Naive B cell (primary cell): Measurements from ENCODE around the gene LYPD6. TPM values are rescaled to one million over a fixed set of nuclear protein-coding genes. Genes with fewer than 3 reads are reported as not detected.
"Not testable (repeated sequence)": the region's sequence is repeated elsewhere in the genome, so short reads cannot be mapped to it uniquely, and the experiment has no call there.

Experiments
- ATAC-seq, 2 donors: fragments of 150-1000 bp; cut with Tn5 transposase; 2 replicates each; pipeline ENCODE4 v1.10.0; 2021; ENCODE audit warnings: low read depth in 2 of 2, mild to moderate bottlenecking in 2 of 2, moderate library complexity in 2 of 2
- DNase-seq: peaks from one replicate; pipeline ENCODE4 v3.0.0; 2022
- H3K27ac Mint-ChIP-seq, 6 donors: one replicate each; pipeline ENCODE4 v1.8.0; 2020 to 2022; ENCODE audit warnings: mild to moderate bottlenecking in 6 of 6, mixed read lengths in 6 of 6, moderate library complexity in 5 of 6, inconsistent platforms in 2 of 6
- H3K27me3 Mint-ChIP-seq, 3 donors: one replicate each; pipeline ENCODE4 v1.8.0; 2021 to 2022; ENCODE audit warnings: mixed read lengths in 3 of 3, mild to moderate bottlenecking in 1 of 3
- H3K36me3 Mint-ChIP-seq, 2 donors: one replicate each; pipeline ENCODE4 v1.8.0; 2020 to 2022; ENCODE audit warnings: mixed read lengths in 2 of 2, inconsistent platforms in 1 of 2, mild to moderate bottlenecking in 1 of 2
- H3K4me1 Mint-ChIP-seq, 3 donors: one replicate each; pipeline ENCODE4 v1.8.0; 2020 to 2022; ENCODE audit warnings: mixed read lengths in 3 of 3, inconsistent platforms in 1 of 3, mild to moderate bottlenecking in 1 of 3, moderate library complexity in 1 of 3
- H3K4me3 Mint-ChIP-seq, 8 donors: one replicate each; pipeline ENCODE4 v1.8.0; 2020 to 2022; ENCODE audit warnings: mild to moderate bottlenecking in 8 of 8, mixed read lengths in 8 of 8, moderate library complexity in 8 of 8, inconsistent platforms in 2 of 8
- H3K9me3 Mint-ChIP-seq, 7 donors: one replicate each; pipeline ENCODE4 v1.8.0; 2020 to 2022; ENCODE audit warnings: mixed read lengths in 7 of 7, mild to moderate bottlenecking in 5 of 7, inconsistent platforms in 2 of 7, moderate library complexity in 1 of 7
- polyA plus RNA-seq, 6 donors: library from polyadenylated mRNA; unstranded; fragments of 300-500 nt; fragmentation: Illumina TruSeq; gene quantifications; one replicate each; pipeline ENCODE4 v1.2.3, GENCODE V29; 2021; ENCODE audit warnings: low read depth in 6 of 6

LYPD6 gene
- polyA plus RNA-seq = not detected

GRCh38 chr2:149330127-149331022, at the start of gene LYPD6:
LYPD6 (plus strand) TSS chr2:149330587; CDS start chr2:149437709, 107,122 bp downstream.
- Mint-ChIP-seq H3K4me3 (peak within 1 kb of the TSS; percentile 33 to 87 (median 60)), H3K9me3 (peaks cover 0 to 11% (median 2%) of the 10 kb centered on the region in 7 donors), H3K36me3 (peaks cover 4 to 7% of the 10 kb centered on the region in 2 donors), H3K27ac (peak within 1 kb of the TSS in 2 of 6 donors; percentile 61 to 74), H3K4me1 (peaks cover 11 to 17% (median 13%) of the 10 kb centered on the region in 3 donors), H3K27me3 (peaks cover 42 to 74% (median 67%) of the 10 kb centered on the region in 3 donors)
- no peak for ATAC-seq
- DNase-seq = no peak

- Mint-ChIP-seq H3K27me3 (peaks cover 0 to 4% (median 0%) of the 10 kb centered on the region in 3 donors), H3K4me1 (no peaks in the 10 kb centered on the region), H3K27ac (no peak overlapping the region), H3K4me3 (no peak overlapping the region), H3K9me3 (peaks cover 0 to 4% (median 1%) of the 10 kb centered on the region in 7 donors), H3K36me3 (no peaks in the 10 kb centered on the region)
- ATAC-seq (no peak), DNase-seq (no peak)
Observed at GRCh38 chr2:149281441-149281840, 48.9 kb upstream of the LYPD6 start.

DNA sequence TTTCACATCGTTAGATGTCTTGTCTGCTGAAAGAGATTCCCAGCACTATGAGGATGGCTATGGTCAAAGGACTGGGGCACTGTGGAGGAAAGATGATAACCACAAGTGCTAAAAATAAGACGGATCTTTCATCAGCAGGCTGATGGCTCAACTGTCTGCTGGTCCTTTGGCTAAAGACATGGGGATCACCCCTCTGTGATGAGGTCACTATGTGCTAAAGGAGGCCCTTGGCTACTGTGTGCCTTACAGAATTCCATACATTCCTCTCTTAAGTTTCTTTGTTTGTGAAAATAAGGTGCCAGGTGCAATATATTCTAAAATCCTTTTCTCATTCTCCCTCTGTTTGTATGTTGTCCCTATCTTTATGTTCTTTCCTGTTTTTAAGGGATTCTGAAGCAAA, 39.7 kb upstream of the LYPD6 start:
- H3K27me3 Mint-ChIP-seq = peaks cover 0 to 4% (median 0%) of the 10 kb centered on the region in 3 donors
- H3K36me3 Mint-ChIP-seq = no peaks in the 10 kb centered on the region
- H3K4me1 Mint-ChIP-seq = no peaks in the 10 kb centered on the region
- no peak for DNase-seq
- peaks cover 0 to 1% (median 0%) of the 10 kb centered on the region in 7 donors for H3K9me3 Mint-ChIP-seq
- H3K27ac Mint-ChIP-seq = peak overlapping the region in 1 of 6 donors; percentile 40
- no peak for ATAC-seq
- H3K4me3 Mint-ChIP-seq = no peak overlapping the region

DNA sequence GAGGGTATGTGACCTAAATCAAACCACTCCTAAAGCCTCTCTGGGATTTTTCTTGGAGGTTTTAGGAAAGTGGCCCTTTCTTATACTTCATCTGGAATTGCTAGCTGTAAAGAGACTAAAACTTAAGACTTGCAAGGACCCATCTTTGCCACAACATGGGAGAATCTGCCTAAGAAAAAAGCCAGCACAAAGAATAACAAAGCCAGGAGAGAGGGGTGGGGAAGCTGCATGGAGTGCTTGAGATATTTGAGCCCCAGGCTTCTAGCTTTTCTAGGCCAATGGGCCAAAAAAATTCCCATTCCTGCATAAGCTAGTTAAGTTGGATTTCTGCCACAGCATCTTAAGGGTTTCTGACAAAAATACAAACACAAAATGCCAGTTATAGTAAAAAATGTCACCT, 38.5 kb upstream of the LYPD6 start:
- no peak for ATAC-seq
- no peaks in the 10 kb centered on the region for H3K9me3 Mint-ChIP-seq
- no peaks in the 10 kb centered on the region for H3K36me3 Mint-ChIP-seq
- DNase-seq = no peak
- no peak overlapping the region for H3K4me3 Mint-ChIP-seq
- H3K27me3 Mint-ChIP-seq = peaks cover 0 to 4% (median 0%) of the 10 kb centered on the region in 3 donors
- H3K4me1 Mint-ChIP-seq = no peaks in the 10 kb centered on the region
- no peak overlapping the region for H3K27ac Mint-ChIP-seq

DNA sequence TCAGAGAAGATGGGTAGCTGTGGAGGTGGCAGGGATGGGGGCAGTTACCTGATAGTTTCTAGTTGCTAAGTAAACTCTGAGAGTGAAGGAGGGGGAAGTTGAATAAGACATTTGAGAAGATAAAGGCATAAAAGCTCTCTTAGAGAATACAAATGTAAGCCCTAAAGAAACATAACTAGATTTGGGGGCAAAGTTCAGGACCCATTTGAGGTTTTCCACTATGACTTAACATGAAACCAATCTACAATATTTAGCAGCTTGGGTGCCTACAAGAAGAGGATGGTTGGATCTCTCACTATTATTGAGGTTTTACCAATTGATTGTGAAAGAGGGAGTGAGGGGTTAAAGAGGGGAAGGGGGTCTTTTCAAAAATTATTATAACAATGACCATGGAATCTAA, 34.4 kb upstream of the LYPD6 start:
- DNase-seq (no peak), ATAC-seq (no peak)
- Mint-ChIP-seq H3K4me1 (no peaks in the 10 kb centered on the region), H3K36me3 (no peaks in the 10 kb centered on the region), H3K27me3 (peaks cover 0 to 6% (median 0%) of the 10 kb centered on the region in 3 donors), H3K27ac (no peak overlapping the region), H3K4me3 (no peak overlapping the region), H3K9me3 (peaks cover 0 to 4% (median 0%) of the 10 kb centered on the region in 7 donors)

- ATAC-seq = no peak
- Mint-ChIP-seq H3K27ac (no peak overlapping the region), H3K4me3 (no peak overlapping the region), H3K36me3 (no peaks in the 10 kb centered on the region), H3K27me3 (peaks cover 16 to 22% (median 16%) of the 10 kb centered on the region in 3 donors), H3K9me3 (peaks cover 0 to 11% (median 0%) of the 10 kb centered on the region in 7 donors), H3K4me1 (no peaks in the 10 kb centered on the region)
- no peak for DNase-seq
Observed at GRCh38 chr2:149307014-149307413, 23.4 kb upstream of the LYPD6 start.

- ATAC-seq (no peak), DNase-seq (no peak)
- peaks cover 13 to 26% (median 26%) of the 10 kb centered on the region in 3 donors for H3K27me3 Mint-ChIP-seq
- H3K4me1 Mint-ChIP-seq = peaks cover 5 to 6% (median 5%) of the 10 kb centered on the region in 3 donors
- H3K9me3 Mint-ChIP-seq = peaks cover 0 to 2% (median 0%) of the 10 kb centered on the region in 7 donors
- no peaks in the 10 kb centered on the region for H3K36me3 Mint-ChIP-seq
- no peak overlapping the region for H3K27ac Mint-ChIP-seq
- H3K4me3 Mint-ChIP-seq = no peak overlapping the region
Observed at GRCh38 chr2:149310349-149310748, 20.0 kb upstream of the LYPD6 start.

GRCh38 chr2:149312039-149312438, 18.3 kb upstream of the LYPD6 start:
- Mint-ChIP-seq H3K27ac (no peak overlapping the region), H3K9me3 (peaks cover 0 to 2% (median 0%) of the 10 kb centered on the region in 7 donors), H3K36me3 (no peaks in the 10 kb centered on the region), H3K27me3 (peaks cover 13 to 22% (median 21%) of the 10 kb centered on the region in 3 donors), H3K4me3 (no peak overlapping the region), H3K4me1 (peaks cover 5 to 6% (median 5%) of the 10 kb centered on the region in 3 donors)
- DNase-seq (no peak), ATAC-seq (no peak)

DNA sequence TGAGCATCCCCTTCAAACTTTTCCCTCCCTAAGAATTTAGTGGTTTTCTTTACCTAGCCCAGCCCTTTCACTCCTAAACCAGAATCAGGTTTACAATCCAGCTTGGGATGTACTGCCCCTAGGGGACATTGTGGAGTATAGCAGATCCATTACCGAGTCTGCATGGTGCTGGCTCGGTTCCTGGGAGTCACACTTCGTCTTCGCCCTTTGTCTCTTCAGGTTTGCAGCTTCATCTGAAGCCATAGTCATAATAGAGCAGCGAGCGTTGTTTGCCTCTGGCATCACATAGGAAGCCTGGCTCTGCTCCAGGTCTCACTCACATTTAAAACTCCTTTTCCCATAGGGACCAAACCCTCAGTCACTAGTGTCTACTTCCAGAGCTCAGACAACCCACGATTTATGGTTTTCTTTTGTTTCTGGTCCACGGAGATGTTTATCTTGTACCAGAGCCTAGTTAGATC, 16.8 kb upstream of the LYPD6 start:
- Mint-ChIP-seq H3K27ac (no peak overlapping the region), H3K9me3 (peaks cover 0 to 2% (median 0%) of the 10 kb centered on the region in 7 donors), H3K27me3 (peaks cover 18 to 21% (median 19%) of the 10 kb centered on the region in 3 donors), H3K4me1 (peaks cover 5 to 6% (median 5%) of the 10 kb centered on the region in 3 donors), H3K4me3 (no peak overlapping the region), H3K36me3 (no peaks in the 10 kb centered on the region)
- no peak for DNase-seq
- ATAC-seq = peak in 1 of 2 donors; percentile 44

- H3K27ac Mint-ChIP-seq = no peak overlapping the region
- no peak overlapping the region for H3K4me3 Mint-ChIP-seq
- ATAC-seq = no peak
- no peak for DNase-seq
- H3K27me3 Mint-ChIP-seq = peaks cover 18 to 21% (median 19%) of the 10 kb centered on the region in 3 donors
- peaks cover 5 to 6% (median 5%) of the 10 kb centered on the region in 3 donors for H3K4me1 Mint-ChIP-seq
- no peaks in the 10 kb centered on the region for H3K36me3 Mint-ChIP-seq
- H3K9me3 Mint-ChIP-seq = peaks cover 0 to 7% (median 0%) of the 10 kb centered on the region in 7 donors
Observed at GRCh38 chr2:149314687-149315086, 15.7 kb upstream of the LYPD6 start.

- DNase-seq = no peak
- ATAC-seq = no peak
- peaks cover 5 to 6% (median 5%) of the 10 kb centered on the region in 3 donors for H3K4me1 Mint-ChIP-seq
Observed at GRCh38 chr2:149315461-149315860, 14.9 kb upstream of the LYPD6 start.

DNA sequence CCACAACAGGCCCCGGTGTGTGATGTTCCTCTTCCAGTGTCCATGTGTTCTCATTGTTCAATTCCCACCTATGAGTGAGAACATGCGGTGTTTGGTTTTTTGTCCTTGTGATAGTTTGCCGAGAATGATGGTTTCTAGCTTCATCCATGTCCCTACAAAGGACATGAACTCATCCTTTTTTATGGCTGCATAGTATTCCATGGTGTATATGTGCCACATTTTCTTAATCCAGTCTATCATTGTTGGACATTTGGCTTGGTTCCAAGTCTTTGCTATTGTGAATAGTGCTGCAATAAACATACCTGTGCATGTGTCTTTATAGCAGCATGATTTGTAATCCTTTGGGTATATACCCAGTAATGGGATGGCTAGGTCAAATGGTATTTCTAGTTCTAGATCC, 11.8 kb upstream of the LYPD6 start:
- peaks cover 16 to 33% (median 19%) of the 10 kb centered on the region in 3 donors for H3K27me3 Mint-ChIP-seq
- not testable (repeated sequence) for DNase-seq, ATAC-seq

More at GRCh38 chr2:149315461-149315860, 14.9 kb upstream of the LYPD6 start:
- H3K36me3 Mint-ChIP-seq = no peaks in the 10 kb centered on the region
- no peak overlapping the region for H3K4me3 Mint-ChIP-seq
- H3K9me3 Mint-ChIP-seq = peaks cover 0 to 8% (median 0%) of the 10 kb centered on the region in 7 donors
- H3K27ac Mint-ChIP-seq = no peak overlapping the region
- H3K27me3 Mint-ChIP-seq = peaks cover 18 to 21% (median 19%) of the 10 kb centered on the region in 3 donors

DNA sequence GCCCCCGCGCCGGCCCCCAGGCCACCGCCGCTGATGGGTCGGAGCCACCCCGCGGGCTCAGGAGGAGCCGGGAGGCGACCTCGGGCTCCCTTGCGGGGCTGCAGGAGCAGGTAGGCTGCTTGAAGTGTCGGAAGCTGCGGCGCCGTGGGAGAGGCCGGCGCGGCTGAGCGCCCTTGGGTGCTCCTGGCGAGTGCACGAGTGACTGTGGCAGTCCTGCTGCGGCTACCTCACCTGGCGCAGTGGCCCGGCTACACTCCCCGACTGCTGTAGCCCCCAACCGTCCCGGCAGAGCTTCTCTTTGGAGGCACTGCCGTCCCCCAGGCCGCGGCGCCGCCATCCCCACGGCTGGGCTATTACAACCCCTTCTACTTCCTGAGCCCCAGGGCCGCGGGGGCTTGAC, 10.0 kb upstream of the LYPD6 start:
- DNase-seq (no peak), ATAC-seq (no peak)
- Mint-ChIP-seq H3K27me3 (peaks cover 9 to 23% (median 20%) of the 10 kb centered on the region in 3 donors), H3K9me3 (peaks cover 0 to 10% (median 0%) of the 10 kb centered on the region in 7 donors), H3K27ac (no peak overlapping the region), H3K36me3 (no peaks in the 10 kb centered on the region), H3K4me1 (no peaks in the 10 kb centered on the region), H3K4me3 (no peak overlapping the region)

More for the DNA sequence above, 11.8 kb upstream of the LYPD6 start:
- H3K4me1 Mint-ChIP-seq, H3K36me3 Mint-ChIP-seq, H3K4me3 Mint-ChIP-seq, H3K27ac Mint-ChIP-seq, H3K9me3 Mint-ChIP-seq: not testable (repeated sequence)
